ENCODE measurements around the gene RHBDL1. TPM values are rescaled to one million over a fixed set of nuclear protein-coding genes. Genes with fewer than 3 reads are reported as not detected.

The RHBDL1 gene
- total and polyA plus RNA-seq, 4 donors: 0.35 to 0.84 (median 0.70) TPM

DNA sequence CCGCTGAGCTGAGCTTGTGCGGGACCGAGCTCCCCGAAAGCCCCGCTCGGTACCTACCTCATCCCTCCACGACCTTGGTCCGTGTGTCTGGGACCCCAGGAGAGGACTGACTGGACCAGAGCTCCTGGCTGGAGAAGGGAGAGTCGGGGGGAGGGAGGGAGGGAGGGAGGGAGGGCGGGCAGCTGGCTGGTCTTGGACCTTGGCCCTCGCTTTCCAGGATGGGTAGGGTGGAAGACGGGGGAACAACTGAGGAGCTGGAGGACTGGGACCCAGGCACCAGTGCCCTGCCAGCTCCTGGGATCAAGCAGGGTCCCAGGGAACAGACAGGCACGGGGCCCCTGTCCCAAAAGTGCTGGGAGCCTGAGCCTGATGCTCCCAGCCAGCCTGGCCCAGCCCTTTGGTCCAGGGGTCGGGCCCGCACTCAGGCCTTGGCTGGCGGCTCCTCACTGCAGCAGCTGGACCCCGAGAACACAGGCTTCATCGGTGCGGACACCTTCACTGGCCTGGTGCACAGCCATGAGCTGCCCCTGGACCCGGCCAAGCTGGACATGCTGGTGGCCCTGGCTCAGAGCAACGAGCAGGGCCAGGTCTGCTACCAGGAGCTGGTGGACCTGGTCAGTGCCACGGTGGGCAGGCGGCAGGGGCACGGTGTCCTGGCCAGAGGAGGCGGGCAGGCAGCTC is 553 bp downstream of the RHBDL1 start:
- no peaks in the 10 kb centered on the region for H3K9me3 ChIP-seq (ENCODE audit: control insufficient read depth in 4 of 4, low read length in 3 of 4)
- 44% methylated on average over 25 of the region's 25 CpGs for WGBS
- no peak for DNase-seq (ENCODE audit: low spot score)
- H3K4me3 ChIP-seq (ENCODE audit: low read depth in 1 of 3, low read length in 3 of 3): peak overlapping the region in 1 of 3 donors; percentile 47
- peaks cover 7 to 32% (median 18%) of the 10 kb centered on the region in 4 donors for H3K4me1 ChIP-seq (ENCODE audit: control insufficient read depth in 4 of 4, insufficient read depth in 4 of 4, low read length in 3 of 4)
- no peaks in the 10 kb centered on the region for H3K27me3 ChIP-seq (ENCODE audit: control insufficient read depth in 4 of 4, insufficient read depth in 4 of 4, low read length in 3 of 4)
- no peak overlapping the region for H3K27ac ChIP-seq (ENCODE audit: low read depth in 1 of 2, low read length in 2 of 2)
- no peak for TF ChIP-seq HNF4A (conservative IDR thresholded peaks at IDR 0.05)
- no peak for TF ChIP-seq JUND (IDR thresholded peaks at IDR 0.05)
- TF ChIP-seq FOXA2 (IDR thresholded peaks at IDR 0.05): no peak
- no peak for TF ChIP-seq NR2F2 (IDR thresholded peaks at IDR 0.05)
- TF ChIP-seq, protein P1, sequence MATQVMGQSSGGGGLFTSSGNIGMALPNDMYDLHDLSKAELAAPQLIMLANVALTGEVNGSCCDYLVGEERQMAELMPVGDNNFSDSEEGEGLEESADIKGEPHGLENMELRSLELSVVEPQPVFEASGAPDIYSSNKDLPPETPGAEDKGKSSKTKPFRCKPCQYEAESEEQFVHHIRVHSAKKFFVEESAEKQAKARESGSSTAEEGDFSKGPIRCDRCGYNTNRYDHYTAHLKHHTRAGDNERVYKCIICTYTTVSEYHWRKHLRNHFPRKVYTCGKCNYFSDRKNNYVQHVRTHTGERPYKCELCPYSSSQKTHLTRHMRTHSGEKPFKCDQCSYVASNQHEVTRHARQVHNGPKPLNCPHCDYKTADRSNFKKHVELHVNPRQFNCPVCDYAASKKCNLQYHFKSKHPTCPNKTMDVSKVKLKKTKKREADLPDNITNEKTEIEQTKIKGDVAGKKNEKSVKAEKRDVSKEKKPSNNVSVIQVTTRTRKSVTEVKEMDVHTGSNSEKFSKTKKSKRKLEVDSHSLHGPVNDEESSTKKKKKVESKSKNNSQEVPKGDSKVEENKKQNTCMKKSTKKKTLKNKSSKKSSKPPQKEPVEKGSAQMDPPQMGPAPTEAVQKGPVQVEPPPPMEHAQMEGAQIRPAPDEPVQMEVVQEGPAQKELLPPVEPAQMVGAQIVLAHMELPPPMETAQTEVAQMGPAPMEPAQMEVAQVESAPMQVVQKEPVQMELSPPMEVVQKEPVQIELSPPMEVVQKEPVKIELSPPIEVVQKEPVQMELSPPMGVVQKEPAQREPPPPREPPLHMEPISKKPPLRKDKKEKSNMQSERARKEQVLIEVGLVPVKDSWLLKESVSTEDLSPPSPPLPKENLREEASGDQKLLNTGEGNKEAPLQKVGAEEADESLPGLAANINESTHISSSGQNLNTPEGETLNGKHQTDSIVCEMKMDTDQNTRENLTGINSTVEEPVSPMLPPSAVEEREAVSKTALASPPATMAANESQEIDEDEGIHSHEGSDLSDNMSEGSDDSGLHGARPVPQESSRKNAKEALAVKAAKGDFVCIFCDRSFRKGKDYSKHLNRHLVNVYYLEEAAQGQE (IDR thresholded peaks at IDR 0.05): no peak
- TF ChIP-seq TAF1 (conservative IDR thresholded peaks at IDR 0.05): no peak
- TF ChIP-seq, protein P2, sequence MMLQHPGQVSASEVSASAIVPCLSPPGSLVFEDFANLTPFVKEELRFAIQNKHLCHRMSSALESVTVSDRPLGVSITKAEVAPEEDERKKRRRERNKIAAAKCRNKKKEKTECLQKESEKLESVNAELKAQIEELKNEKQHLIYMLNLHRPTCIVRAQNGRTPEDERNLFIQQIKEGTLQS (IDR thresholded peaks at IDR 0.05): no peak
- no peak for TF ChIP-seq HNF4G (IDR thresholded peaks at IDR 0.05)
- TF ChIP-seq GABPA (IDR thresholded peaks at IDR 0.05 in 1 of 2, conservative IDR thresholded peaks at IDR 0.05 in 1 of 2): no peak
- no peak for TF ChIP-seq FOXA1 (IDR thresholded peaks at IDR 0.05)
- H3K36me3 ChIP-seq (ENCODE audit: control insufficient read depth in 4 of 4, insufficient read depth in 3 of 4, low read depth in 1 of 4, low read length in 3 of 4): peaks cover 5 to 26% (median 16%) of the 10 kb centered on the region in 4 donors
- H3K9ac ChIP-seq (ENCODE audit: low read depth in 1 of 2, low read length in 2 of 2): no peak overlapping the region

DNA sequence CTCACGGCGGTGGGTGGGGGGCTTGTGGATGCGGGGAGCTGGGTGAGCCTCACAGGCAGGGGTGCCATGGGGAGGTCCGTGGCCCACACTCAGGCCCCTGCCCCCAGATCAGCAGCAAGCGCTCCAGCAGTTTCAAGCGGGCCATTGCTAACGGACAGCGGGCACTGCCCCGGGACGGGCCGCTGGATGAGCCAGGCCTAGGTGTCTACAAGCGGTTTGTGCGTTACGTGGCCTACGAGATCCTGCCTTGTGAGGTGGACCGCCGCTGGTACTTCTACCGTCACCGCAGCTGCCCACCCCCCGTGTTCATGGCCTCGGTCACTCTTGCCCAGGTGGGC is 1.1 kb downstream of the RHBDL1 start:
- Histone ChIP-seq H3K27ac (ENCODE audit: low read depth in 1 of 2, low read length in 2 of 2) (no peak overlapping the region), H3K9me3 (ENCODE audit: control insufficient read depth in 4 of 4, low read length in 3 of 4) (no peaks in the 10 kb centered on the region), H3K27me3 (ENCODE audit: control insufficient read depth in 4 of 4, insufficient read depth in 4 of 4, low read length in 3 of 4) (no peaks in the 10 kb centered on the region), H3K4me1 (ENCODE audit: control insufficient read depth in 4 of 4, insufficient read depth in 4 of 4, low read length in 3 of 4) (peaks cover 13 to 37% (median 23%) of the 10 kb centered on the region in 4 donors), H3K4me3 (ENCODE audit: low read depth in 1 of 3, low read length in 3 of 3) (no peak overlapping the region), H3K9ac (ENCODE audit: low read depth in 1 of 2, low read length in 2 of 2) (no peak overlapping the region), H3K36me3 (ENCODE audit: control insufficient read depth in 4 of 4, insufficient read depth in 3 of 4, low read depth in 1 of 4, low read length in 3 of 4) (peaks cover 6 to 22% (median 16%) of the 10 kb centered on the region in 4 donors)
- no peak for DNase-seq (ENCODE audit: low spot score)
- WGBS: 86% methylated on average over 21 of the region's 21 CpGs
- no peak for TF ChIP-seq NR2F2 (IDR thresholded peaks at IDR 0.05)

DNA sequence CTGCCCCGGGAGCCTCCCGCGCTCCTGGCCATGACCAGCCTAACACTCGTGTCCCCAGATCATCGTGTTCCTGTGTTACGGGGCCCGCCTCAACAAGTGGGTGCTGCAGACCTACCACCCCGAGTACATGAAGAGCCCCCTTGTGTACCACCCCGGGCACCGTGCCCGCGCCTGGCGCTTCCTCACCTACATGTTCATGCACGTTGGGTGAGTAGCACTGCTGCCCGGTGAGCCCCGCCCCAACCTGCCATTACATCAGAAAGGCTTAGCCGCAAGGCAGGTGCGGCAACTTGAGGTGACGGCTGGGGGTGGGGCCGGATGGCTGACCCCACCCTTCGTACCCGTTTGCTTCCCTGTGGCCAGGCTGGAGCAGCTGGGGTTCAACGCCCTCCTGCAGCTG is 1.4 kb downstream of the RHBDL1 start:
- Histone ChIP-seq H3K36me3 (ENCODE audit: control insufficient read depth in 4 of 4, insufficient read depth in 3 of 4, low read depth in 1 of 4, low read length in 3 of 4) (peaks cover 10 to 24% (median 16%) of the 10 kb centered on the region in 4 donors), H3K27me3 (ENCODE audit: control insufficient read depth in 4 of 4, insufficient read depth in 4 of 4, low read length in 3 of 4) (no peaks in the 10 kb centered on the region), H3K9me3 (ENCODE audit: control insufficient read depth in 4 of 4, low read length in 3 of 4) (no peaks in the 10 kb centered on the region), H3K4me1 (ENCODE audit: control insufficient read depth in 4 of 4, insufficient read depth in 4 of 4, low read length in 3 of 4) (peaks cover 16 to 41% (median 26%) of the 10 kb centered on the region in 4 donors), H3K9ac (ENCODE audit: low read depth in 1 of 2, low read length in 2 of 2) (no peak overlapping the region), H3K4me3 (ENCODE audit: low read depth in 1 of 3, low read length in 3 of 3) (no peak overlapping the region), H3K27ac (ENCODE audit: low read depth in 1 of 2, low read length in 2 of 2) (no peak overlapping the region)
- 73% methylated on average over 23 of the region's 23 CpGs for WGBS
- TF ChIP-seq FOXA2 (IDR thresholded peaks at IDR 0.05): no peak
- no peak for TF ChIP-seq SP1 (IDR thresholded peaks at IDR 0.05)
- TF ChIP-seq RAD21 (IDR thresholded peaks at IDR 0.05): no peak
- TF ChIP-seq, protein P3, sequence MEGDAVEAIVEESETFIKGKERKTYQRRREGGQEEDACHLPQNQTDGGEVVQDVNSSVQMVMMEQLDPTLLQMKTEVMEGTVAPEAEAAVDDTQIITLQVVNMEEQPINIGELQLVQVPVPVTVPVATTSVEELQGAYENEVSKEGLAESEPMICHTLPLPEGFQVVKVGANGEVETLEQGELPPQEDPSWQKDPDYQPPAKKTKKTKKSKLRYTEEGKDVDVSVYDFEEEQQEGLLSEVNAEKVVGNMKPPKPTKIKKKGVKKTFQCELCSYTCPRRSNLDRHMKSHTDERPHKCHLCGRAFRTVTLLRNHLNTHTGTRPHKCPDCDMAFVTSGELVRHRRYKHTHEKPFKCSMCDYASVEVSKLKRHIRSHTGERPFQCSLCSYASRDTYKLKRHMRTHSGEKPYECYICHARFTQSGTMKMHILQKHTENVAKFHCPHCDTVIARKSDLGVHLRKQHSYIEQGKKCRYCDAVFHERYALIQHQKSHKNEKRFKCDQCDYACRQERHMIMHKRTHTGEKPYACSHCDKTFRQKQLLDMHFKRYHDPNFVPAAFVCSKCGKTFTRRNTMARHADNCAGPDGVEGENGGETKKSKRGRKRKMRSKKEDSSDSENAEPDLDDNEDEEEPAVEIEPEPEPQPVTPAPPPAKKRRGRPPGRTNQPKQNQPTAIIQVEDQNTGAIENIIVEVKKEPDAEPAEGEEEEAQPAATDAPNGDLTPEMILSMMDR (IDR thresholded peaks at IDR 0.05; ENCODE audit: low read depth, low read length, missing input control): no peak
- TF ChIP-seq GABPA (IDR thresholded peaks at IDR 0.05 in 1 of 2, conservative IDR thresholded peaks at IDR 0.05 in 1 of 2): no peak
- TF ChIP-seq FOXA1 (IDR thresholded peaks at IDR 0.05): no peak
- no peak for TF ChIP-seq RXRA (IDR thresholded peaks at IDR 0.05)
- TF ChIP-seq YY1 (IDR thresholded peaks at IDR 0.05): no peak
- TF ChIP-seq EGR1 (IDR thresholded peaks at IDR 0.05; ENCODE audit: low read depth in 2 of 2): no peak
- TF ChIP-seq, protein P2 (IDR thresholded peaks at IDR 0.05): no peak
- TF ChIP-seq HNF4G (IDR thresholded peaks at IDR 0.05): no peak
- TF ChIP-seq TAF1 (conservative IDR thresholded peaks at IDR 0.05): no peak
- TF ChIP-seq, protein P4, sequence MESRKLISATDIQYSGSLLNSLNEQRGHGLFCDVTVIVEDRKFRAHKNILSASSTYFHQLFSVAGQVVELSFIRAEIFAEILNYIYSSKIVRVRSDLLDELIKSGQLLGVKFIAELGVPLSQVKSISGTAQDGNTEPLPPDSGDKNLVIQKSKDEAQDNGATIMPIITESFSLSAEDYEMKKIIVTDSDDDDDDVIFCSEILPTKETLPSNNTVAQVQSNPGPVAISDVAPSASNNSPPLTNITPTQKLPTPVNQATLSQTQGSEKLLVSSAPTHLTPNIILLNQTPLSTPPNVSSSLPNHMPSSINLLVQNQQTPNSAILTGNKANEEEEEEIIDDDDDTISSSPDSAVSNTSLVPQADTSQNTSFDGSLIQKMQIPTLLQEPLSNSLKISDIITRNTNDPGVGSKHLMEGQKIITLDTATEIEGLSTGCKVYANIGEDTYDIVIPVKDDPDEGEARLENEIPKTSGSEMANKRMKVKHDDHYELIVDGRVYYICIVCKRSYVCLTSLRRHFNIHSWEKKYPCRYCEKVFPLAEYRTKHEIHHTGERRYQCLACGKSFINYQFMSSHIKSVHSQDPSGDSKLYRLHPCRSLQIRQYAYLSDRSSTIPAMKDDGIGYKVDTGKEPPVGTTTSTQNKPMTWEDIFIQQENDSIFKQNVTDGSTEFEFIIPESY (IDR thresholded peaks at IDR 0.05): no peak
- no peak for TF ChIP-seq JUND (IDR thresholded peaks at IDR 0.05)
- TF ChIP-seq, protein P5, sequence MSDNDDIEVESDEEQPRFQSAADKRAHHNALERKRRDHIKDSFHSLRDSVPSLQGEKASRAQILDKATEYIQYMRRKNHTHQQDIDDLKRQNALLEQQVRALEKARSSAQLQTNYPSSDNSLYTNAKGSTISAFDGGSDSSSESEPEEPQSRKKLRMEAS (IDR thresholded peaks at IDR 0.05): no peak
- no peak for DNase-seq (ENCODE audit: low spot score)

All from liver (tissue), 9 donors.